ENCODE data around the gene NLRP2B. TPM values are rescaled to one million over a fixed set of nuclear protein-coding genes. Genes with fewer than 3 reads are reported as not detected.

NLRP2B gene
- total RNA-seq, 4 donors from 2014 or later = 0.16 TPM; not detected in 3

Other genes starting within 250 kb of the NLRP2B start
- gene ZXDB, start 88.2 kb downstream of the NLRP2B start, total RNA-seq = 10 to 100 TPM in 1 of 4 donors, 1 to 10 TPM in 3; 4.6 to 12.2 (median 9.1) TPM
- 10 to 100 TPM in 2 of 4 donors, 1 to 10 TPM in 2; 5.2 to 18.7 (median 9.2) TPM for gene ZXDA, start 230.2 kb upstream of the NLRP2B start, total RNA-seq

Measured in transverse colon (tissue), 4 donors.